A673 (cell line): ENCODE data around the gene C20orf173. TPM values are rescaled to one million over a fixed set of nuclear protein-coding genes. Genes with fewer than 3 reads are reported as not detected.
"Not testable (repeated sequence)": the region's sequence is repeated elsewhere in the genome, so short reads cannot be mapped to it uniquely, and the experiment has no call there.

ENCODE experiments used
- BruUV-seq: library from RNA; stranded (reverse); fragments of 400-500 nt; replicated peaks from 2 replicates; lab custom pipeline; 2021; lab: Mats Ljungman, UMichigan
- CTCF ChIA-PET: fragments of 300-600 bp; sonication (Branson Sonifier 250); formaldehyde crosslinking; loops from one replicate; lab custom pipeline; 2022; ENCODE audit warnings: antibody characterized with exemption; lab: Charles Lee
- POLR2A ChIA-PET: fragments of 300-600 bp; sonication (Branson Sonifier 250); formaldehyde crosslinking; loops from one replicate; lab custom pipeline; 2022; ENCODE audit warnings: antibody characterized with exemption; ENCODE audit not compliant: low non-redundant PET; lab: Charles Lee
- DNase-seq: peaks from one replicate; pipeline ENCODE4 v3.0.0-alpha.2; 2015; ENCODE audit warnings: low spot score
- H3K27ac ChIP-seq: fragments of 200-600 bp; sonication (generic); 2 replicates; pipeline ENCODE4 v1.5.1; 2016; ENCODE audit warnings: mixed run types, low read depth, mild to moderate bottlenecking, mixed read lengths, antibody characterized with exemption, low read length; ENCODE audit not compliant: poor library complexity, severe bottlenecking
- H3K27me3 ChIP-seq: fragments of 200-600 bp; sonication (generic); replicated peaks from 2 replicates; pipeline ENCODE4 v1.6.1; 2017; ENCODE audit warnings: mixed run types, low read depth, mild to moderate bottlenecking, mixed read lengths, antibody characterized with exemption, low read length; ENCODE audit not compliant: insufficient read depth, poor library complexity
- H3K36me3 ChIP-seq: fragments of 200-600 bp; sonication (generic); 2 replicates; pipeline ENCODE4 v1.6.1; 2016; ENCODE audit warnings: mixed run types, mild to moderate bottlenecking, mixed read lengths, antibody characterized with exemption, low read length; ENCODE audit not compliant: insufficient read depth, poor library complexity, severe bottlenecking
- H3K4me1 ChIP-seq: fragments of 200-600 bp; sonication (generic); 2 replicates; pipeline ENCODE4 v1.6.1; 2017; ENCODE audit warnings: mixed run types, mild to moderate bottlenecking, mixed read lengths, antibody characterized with exemption, low read length; ENCODE audit not compliant: insufficient read depth, poor library complexity, severe bottlenecking
- H3K4me3 ChIP-seq: fragments of 200-600 bp; sonication (generic); 2 replicates; pipeline ENCODE4 v1.5.1; 2016; ENCODE audit warnings: low read depth, mixed run types, mild to moderate bottlenecking, mixed read lengths, low read length; ENCODE audit not compliant: poor library complexity, severe bottlenecking
- H3K9me3 ChIP-seq: fragments of 200-600 bp; sonication (generic); 2 replicates; pipeline ENCODE4 v1.6.1; 2016; ENCODE audit warnings: mixed run types, low read depth, mild to moderate bottlenecking, mixed read lengths, antibody characterized with exemption, low read length; ENCODE audit not compliant: poor library complexity, severe bottlenecking
- CTCF ChIP-seq: fragments of 300-800, 200-600 bp; sonication (generic); conservative IDR thresholded peaks from 2 replicates; pipeline ENCODE4 v1.5.1; 2017; ENCODE audit warnings: low read depth, mild to moderate bottlenecking, antibody characterized with exemption, low read length, moderate library complexity, mixed read lengths
- EZH2 ChIP-seq: fragments of 200-600 bp; sonication (generic); IDR thresholded peaks from 2 replicates; pipeline ENCODE4 v1.6.1; 2017; ENCODE audit warnings: borderline replicate concordance, low read depth, mild to moderate bottlenecking, mixed read lengths, antibody characterized with exemption, low read length; ENCODE audit not compliant: poor library complexity, severe bottlenecking
- intact Hi-C: fragments of 100-400 bp; cut with micrococcal nuclease; formaldehyde crosslinking; loops from one replicate; pipeline ENCODE4 v1.10.0; 2022; ENCODE audit not compliant: unreplicated experiment
- total RNA-seq: library from RNA; stranded (reverse); gene quantifications from 2 replicates; pipeline ENCODE4 v1.2.3, GENCODE V29; 2021

The C20orf173 gene
- total RNA-seq, 1 experiment from 2014 or later = not detected

GRCh38 chr20:35555951-35556645, 26.6 kb upstream of the C20orf173 start:
- Histone ChIP-seq H3K27me3 (no peaks in the 10 kb centered on the region), H3K27ac (no peak overlapping the region), H3K4me1 (no peaks in the 10 kb centered on the region), H3K36me3 (peaks cover 21% of the 10 kb centered on the region), H3K9me3 (no peaks in the 10 kb centered on the region), H3K4me3 (no peak overlapping the region)
- ChIA-PET POLR2A (no interaction called here), CTCF (interaction anchor here (0.5 kb wide), 1 partner anchor 36 kb away, joined by 5 read pairs; no protein-coding TSS in a partner anchor)
- no peak for DNase-seq
- intact Hi-C loops = no loop called here
- TF ChIP-seq CTCF (no peak), EZH2 (no peak)
- BruUV-seq = no TSS peak

GRCh38 chr20:35555461-35555860, 26.0 kb upstream of the C20orf173 start:
- CTCF ChIA-PET = interaction anchor here (0.5 kb wide), 1 partner anchor 36 kb away, joined by 5 read pairs; no protein-coding TSS in a partner anchor
- DNase-seq, H3K27me3 ChIP-seq, H3K9me3 ChIP-seq, H3K27ac ChIP-seq, H3K4me3 ChIP-seq, POLR2A ChIA-PET, H3K4me1 ChIP-seq, BruUV-seq, intact Hi-C loops: not testable (repeated sequence)
- H3K36me3 ChIP-seq = peaks cover 21% of the 10 kb centered on the region

GRCh38 chr20:35552914-35553313, 23.5 kb upstream of the C20orf173 start:
- no TSS peak for BruUV-seq
- no peak for DNase-seq
- POLR2A ChIA-PET = interaction anchor here (0.6 to 0.9 kb wide), 2 partner anchors 108 to 189 kb away, joined by 3 to 6 read pairs; partner anchors contain the start of gene RBM39
- H3K36me3 ChIP-seq = peaks cover 40% of the 10 kb centered on the region
- TF ChIP-seq EZH2 (no peak), CTCF (no peak)
- no peaks in the 10 kb centered on the region for H3K27me3 ChIP-seq
- intact Hi-C loops = no loop called here
- no peak overlapping the region for H3K4me3 ChIP-seq
- no peaks in the 10 kb centered on the region for H3K4me1 ChIP-seq
- no peaks in the 10 kb centered on the region for H3K9me3 ChIP-seq
- CTCF ChIA-PET = no interaction called here
- no peak overlapping the region for H3K27ac ChIP-seq

GRCh38 chr20:35551503-35551902, 22.1 kb upstream of the C20orf173 start:
- no peak for DNase-seq
- POLR2A ChIA-PET = no interaction called here
- Histone ChIP-seq H3K9me3 (no peaks in the 10 kb centered on the region), H3K4me1 (no peaks in the 10 kb centered on the region), H3K36me3 (peaks cover 46% of the 10 kb centered on the region), H3K27me3 (no peaks in the 10 kb centered on the region), H3K4me3 (no peak overlapping the region), H3K27ac (no peak overlapping the region)
- CTCF ChIA-PET = no interaction called here
- intact Hi-C loops = no loop called here
- TF ChIP-seq EZH2 (no peak), CTCF (no peak)
- BruUV-seq = no TSS peak
